ENCODE results near the gene PCK1. TPM values are rescaled to one million over a fixed set of nuclear protein-coding genes. Genes with fewer than 3 reads are reported as not detected.

PCK1 gene
- total and polyA plus RNA-seq, 2 of the 8 experiments (the other 6 are each of a cell fraction or from before 2014, with no cell fraction given): not detected

DNA sequence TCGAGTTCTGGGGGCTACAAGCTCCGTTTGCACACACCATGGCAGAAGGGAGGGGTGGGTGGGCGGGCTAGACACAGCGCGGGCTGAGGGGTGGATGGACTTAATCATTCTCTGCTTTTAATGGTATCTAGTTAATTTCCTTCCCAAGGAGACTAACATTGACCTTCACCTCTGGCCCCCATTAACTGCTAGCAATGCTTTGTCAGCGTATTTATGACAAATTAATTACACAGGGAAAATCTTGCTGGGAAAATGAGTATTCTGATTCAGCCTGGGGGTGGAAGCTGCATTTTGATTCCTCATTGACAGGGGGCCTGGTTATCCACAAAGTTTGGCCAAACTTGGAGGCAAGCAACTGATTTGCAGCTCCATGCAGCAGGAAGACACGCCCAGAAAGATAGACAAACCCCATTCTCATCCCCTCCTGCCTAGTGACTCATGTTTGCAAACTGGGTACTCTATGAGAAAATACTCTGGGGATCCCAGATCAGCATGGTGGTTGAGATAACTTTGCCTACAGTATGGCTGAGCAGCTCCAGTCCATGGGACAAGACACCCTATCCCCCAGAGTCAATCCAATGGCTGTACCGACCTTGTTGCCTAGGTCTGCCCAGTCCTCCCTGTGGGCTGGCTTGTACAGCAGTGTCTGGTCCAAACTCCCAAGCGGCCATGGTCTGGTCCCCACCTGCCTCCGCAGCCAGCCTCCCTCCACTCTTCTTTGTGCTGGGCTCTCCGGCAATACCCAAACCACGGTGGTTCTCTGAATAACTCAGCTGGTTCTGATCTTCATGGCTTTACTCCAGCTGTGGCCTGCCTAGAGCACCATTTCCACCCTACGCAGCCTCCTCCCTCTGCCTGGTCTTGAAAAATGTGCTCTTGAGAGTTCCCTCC lies 39.7 kb downstream of the PCK1 start:
- Histone ChIP-seq H3K4me3 (ENCODE audit: extremely low read depth in 1 of 4, insufficient read depth in 2 of 4, low read depth in 3 of 4, low read length in 4 of 4) (no peak overlapping the region), H3K4me1 (replicated peaks in 1 of 4; ENCODE audit: control insufficient read depth in 3 of 4, insufficient read depth in 4 of 4, low read length in 3 of 4) (no peaks in the 10 kb centered on the region; a peak in 3 of 7 replicates), H3K79me1 (ENCODE audit: low read depth, low read length) (no peaks in the 10 kb centered on the region), H4K5ac (ENCODE audit: insufficient read length, low read depth, low read length) (no peak overlapping the region), H3K14ac (ENCODE audit: insufficient read length) (no peak overlapping the region), H3K23ac (ENCODE audit: insufficient read length) (no peak overlapping the region), H3K79me2 (ENCODE audit: control insufficient read depth in 1 of 2, insufficient read depth in 2 of 2, low read length in 2 of 2) (no peaks in the 10 kb centered on the region), H2BK120ac (replicated peaks; ENCODE audit: low read depth, low read length) (no peak overlapping the region), H3K9me3 (ENCODE audit: insufficient read depth in 2 of 2, low read depth in 1 of 2, low read length in 1 of 2) (no peaks in the 10 kb centered on the region), H2AFZ (ENCODE audit: low read length) (no peak overlapping the region), H4K20me1 (replicated peaks in 1 of 2; ENCODE audit: control insufficient read depth in 1 of 2, insufficient read depth in 2 of 2, low read length in 2 of 2) (no peaks in the 10 kb centered on the region), H3K9ac (replicated peaks in 1 of 4; ENCODE audit: extremely low read depth in 1 of 4, low read depth in 3 of 4, low read length in 3 of 4) (no peak overlapping the region), H3K27ac (ENCODE audit: low read depth, low read length) (no peak overlapping the region), H2BK15ac (ENCODE audit: low read length) (no peak overlapping the region), H3K4me2 (ENCODE audit: insufficient read depth in 1 of 2, low read depth in 2 of 2, low read length in 2 of 2) (no peak overlapping the region), H2BK12ac (ENCODE audit: low read depth, low read length) (no peak overlapping the region), H4K8ac (ENCODE audit: extremely low read depth, insufficient read depth, low read length) (no peak overlapping the region), H2AK5ac (ENCODE audit: low read depth, low read length) (no peak overlapping the region), H3K18ac (ENCODE audit: extremely low read depth, low read length) (no peak overlapping the region), H3K27me3 (replicated peaks in 1 of 4; ENCODE audit: control insufficient read depth in 3 of 4, extremely low read depth in 1 of 4, insufficient read depth in 3 of 4, low read length in 3 of 4) (no peaks in the 10 kb centered on the region), H3K23me2 (ENCODE audit: low read depth, low read length) (no peaks in the 10 kb centered on the region), H2BK20ac (ENCODE audit: low read length) (no peak overlapping the region), H3K36me3 (ENCODE audit: control insufficient read depth in 2 of 4, insufficient read depth in 4 of 4, low read length in 3 of 4) (no peaks in the 10 kb centered on the region), H3K4ac (replicated peaks; ENCODE audit: insufficient read length, low read depth, low read length) (no peak overlapping the region), H2BK5ac (ENCODE audit: low read depth, low read length) (no peak overlapping the region), H4K91ac (replicated peaks; ENCODE audit: insufficient read length, low read length) (no peak overlapping the region), H3K56ac (replicated peaks; ENCODE audit: insufficient read length, low read depth, low read length) (no peak overlapping the region)
- DNase-seq (ENCODE audit: low read depth in 1 of 2, low spot score in 2 of 2) (no peak), FAIRE-seq (no peak)
- ChIA-PET CTCF (ENCODE audit: partially characterized antibody) (interaction anchor here (1.0 to 3.2 kb wide), 8 partner anchors 10 to 611 kb away, joined by 3 to 25 read pairs (median 4); no protein-coding TSS in a partner anchor), POLR2A (ENCODE audit: partially characterized antibody) (no interaction called here)
- 85% methylated on average over 13 of the region's 13 CpGs; no CpG with 5 or more reads in 1 of the 2 experiments for WGBS, 2 experiments (ENCODE audit: extremely low coverage in 1 of 2, insufficient coverage in 1 of 2, insufficient read length in 1 of 2, insufficient replicate concordance in 2 of 2, low coverage in 1 of 2, low lambda C conversion rate in 2 of 2, missing lambda C conversion rate in 1 of 2)
- TF ChIP-seq YY1 (IDR thresholded peaks at IDR 0.05; ENCODE audit: low read depth, low read length): no peak
- TF ChIP-seq HDAC6 (IDR thresholded peaks at IDR 0.05; ENCODE audit: low read depth, low read length): no peak
- no peak for TF ChIP-seq POLR2A (IDR thresholded peaks at IDR 0.05; ENCODE audit: control extremely low read depth in 1 of 2, low read depth in 2 of 2, low read length in 2 of 2)
- no peak for TF ChIP-seq HDAC2 (IDR thresholded peaks at IDR 0.05; ENCODE audit: borderline replicate concordance in 1 of 2, low read depth in 2 of 2, low read length in 2 of 2)
- no peak for TF ChIP-seq EP300 (IDR thresholded peaks at IDR 0.05; ENCODE audit: borderline replicate concordance in 1 of 2, low read depth in 2 of 2, low read length in 2 of 2)
- no peak for TF ChIP-seq CTBP2 (IDR thresholded peaks at IDR 0.05; ENCODE audit: borderline replicate concordance, insufficient read depth, insufficient read length, low read length)
- no peak for TF ChIP-seq POLR2AphosphoS5 (IDR thresholded peaks at IDR 0.05; ENCODE audit: low read depth, low read length)
- TF ChIP-seq, protein P1, sequence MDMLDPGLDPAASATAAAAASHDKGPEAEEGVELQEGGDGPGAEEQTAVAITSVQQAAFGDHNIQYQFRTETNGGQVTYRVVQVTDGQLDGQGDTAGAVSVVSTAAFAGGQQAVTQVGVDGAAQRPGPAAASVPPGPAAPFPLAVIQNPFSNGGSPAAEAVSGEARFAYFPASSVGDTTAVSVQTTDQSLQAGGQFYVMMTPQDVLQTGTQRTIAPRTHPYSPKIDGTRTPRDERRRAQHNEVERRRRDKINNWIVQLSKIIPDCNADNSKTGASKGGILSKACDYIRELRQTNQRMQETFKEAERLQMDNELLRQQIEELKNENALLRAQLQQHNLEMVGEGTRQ (IDR thresholded peaks at IDR 0.05; ENCODE audit: low read length): no peak
- TF ChIP-seq BCL11A (IDR thresholded peaks at IDR 0.05; ENCODE audit: low read depth in 2 of 2, low read length in 2 of 2): no peak
- TF ChIP-seq SIX5 (IDR thresholded peaks at IDR 0.05; ENCODE audit: low read depth, low read length): no peak
- TF ChIP-seq, protein P2, sequence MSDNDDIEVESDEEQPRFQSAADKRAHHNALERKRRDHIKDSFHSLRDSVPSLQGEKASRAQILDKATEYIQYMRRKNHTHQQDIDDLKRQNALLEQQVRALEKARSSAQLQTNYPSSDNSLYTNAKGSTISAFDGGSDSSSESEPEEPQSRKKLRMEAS (IDR thresholded peaks at IDR 0.05): no peak

Data from H1 (cell line).